HUDEP-2 (cell line): ENCODE measurements around the gene SCNM1.

Experiments
- DNase-seq, 76 experiments: peaks; one replicate each; lab custom pipeline; 2025; ENCODE audit not compliant: unreplicated experiment in 76 of 76; lab: John Stamatoyannopoulos, UW

The SCNM1 gene

GRCh38 chr1:151165738-151166504, at the start of gene SCNM1, which contains the start of gene LYSMD1:
Gene SCNM1, plus strand, starts transcription at chr1:151166144. Its CDS starts 9 bp downstream, at chr1:151166153.
Gene LYSMD1, minus strand, starts transcription at chr1:151165902. Its CDS starts 644 bp downstream, at chr1:151165258.
- DNase-seq: peak in 75 of 76 experiments; percentile 69 to 98 (median 95)

- no peak for DNase-seq
Measured at GRCh38 chr1:151124763-151125403, 41.1 kb upstream of the SCNM1 start.

GRCh38 chr1:151128800-151129199, 37.1 kb upstream of the SCNM1 start:
- DNase-seq: no peak

GRCh38 chr1:151130987-151131586, 34.9 kb upstream of the SCNM1 start:
- DNase-seq: peak in 18 of 76 experiments; percentile 11 to 79 (median 36)

GRCh38 chr1:151131701-151132334, 34.1 kb upstream of the SCNM1 start:
- DNase-seq: no peak

GRCh38 chr1:151132335-151133017, 33.5 kb upstream of the SCNM1 start:
- no peak for DNase-seq

- DNase-seq: no peak
Measured at GRCh38 chr1:151133018-151133806, 32.7 kb upstream of the SCNM1 start.

- DNase-seq: no peak
Measured at GRCh38 chr1:151134396-151134795, 31.5 kb upstream of the SCNM1 start.

- DNase-seq: no peak
Measured at GRCh38 chr1:151134991-151135390, 31.0 kb upstream of the SCNM1 start.

GRCh38 chr1:151135433-151136385, 30.2 kb upstream of the SCNM1 start:
- no peak for DNase-seq

- DNase-seq: no peak
Measured at GRCh38 chr1:151137789-151138188, 28.2 kb upstream of the SCNM1 start.

GRCh38 chr1:151142411-151143056, 23.4 kb upstream of the SCNM1 start:
- no peak for DNase-seq

- DNase-seq: no peak
Measured at GRCh38 chr1:151143057-151143435, 22.9 kb upstream of the SCNM1 start.

GRCh38 chr1:151143986-151144385, 22.0 kb upstream of the SCNM1 start:
- DNase-seq: no peak

GRCh38 chr1:151144474-151145303, 21.3 kb upstream of the SCNM1 start:
- peak in 2 of 76 experiments; percentile 2 to 14 for DNase-seq

GRCh38 chr1:151145304-151146071, 20.5 kb upstream of the SCNM1 start:
- DNase-seq: peak in 1 of 76 experiments; percentile 9

- no peak for DNase-seq
Measured at GRCh38 chr1:151146072-151146411, 19.9 kb upstream of the SCNM1 start.
